ENCODE results near the gene KRTAP21-3.

- TF ChIP-seq CTCF (IDR thresholded peaks at IDR 0.05; ENCODE audit: low read depth, low read length) (no peak), EZH2phosphoT487 (IDR thresholded peaks at IDR 0.05; ENCODE audit: low read depth) (no peak)
Observed at GRCh38 chr21:30680586-30680985, 38.0 kb downstream of the KRTAP21-3 start.

Data from OCI-LY3 (cell line).